Measurements from ENCODE around the gene RNU1-1.
"Not testable (repeated sequence)": the region's sequence is repeated elsewhere in the genome, so short reads cannot be mapped to it uniquely, and the experiment has no call there.

DNA sequence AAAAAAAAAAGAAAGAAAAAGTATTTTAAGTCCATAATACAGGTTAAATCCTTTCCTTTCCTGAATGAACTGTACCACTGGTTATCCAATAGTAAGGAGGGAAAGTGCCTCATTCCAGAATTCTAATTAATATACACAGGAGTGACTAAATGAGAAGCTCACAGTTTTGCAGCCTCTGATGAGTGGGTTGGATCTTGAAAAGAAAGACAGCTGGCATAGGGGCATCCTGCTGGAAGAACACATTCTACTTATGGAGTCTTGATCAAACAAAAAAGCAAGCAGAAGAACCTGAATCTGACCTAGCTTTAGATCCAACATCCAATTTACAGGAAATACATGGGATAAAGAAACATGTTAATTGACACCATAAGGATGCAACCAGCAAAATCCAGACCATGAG lies 27.1 kb downstream of the RNU1-1 start:
- TF ChIP-seq, protein P1, sequence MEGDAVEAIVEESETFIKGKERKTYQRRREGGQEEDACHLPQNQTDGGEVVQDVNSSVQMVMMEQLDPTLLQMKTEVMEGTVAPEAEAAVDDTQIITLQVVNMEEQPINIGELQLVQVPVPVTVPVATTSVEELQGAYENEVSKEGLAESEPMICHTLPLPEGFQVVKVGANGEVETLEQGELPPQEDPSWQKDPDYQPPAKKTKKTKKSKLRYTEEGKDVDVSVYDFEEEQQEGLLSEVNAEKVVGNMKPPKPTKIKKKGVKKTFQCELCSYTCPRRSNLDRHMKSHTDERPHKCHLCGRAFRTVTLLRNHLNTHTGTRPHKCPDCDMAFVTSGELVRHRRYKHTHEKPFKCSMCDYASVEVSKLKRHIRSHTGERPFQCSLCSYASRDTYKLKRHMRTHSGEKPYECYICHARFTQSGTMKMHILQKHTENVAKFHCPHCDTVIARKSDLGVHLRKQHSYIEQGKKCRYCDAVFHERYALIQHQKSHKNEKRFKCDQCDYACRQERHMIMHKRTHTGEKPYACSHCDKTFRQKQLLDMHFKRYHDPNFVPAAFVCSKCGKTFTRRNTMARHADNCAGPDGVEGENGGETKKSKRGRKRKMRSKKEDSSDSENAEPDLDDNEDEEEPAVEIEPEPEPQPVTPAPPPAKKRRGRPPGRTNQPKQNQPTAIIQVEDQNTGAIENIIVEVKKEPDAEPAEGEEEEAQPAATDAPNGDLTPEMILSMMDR (IDR thresholded peaks at IDR 0.05) = not testable (repeated sequence)
- not testable (repeated sequence) for TF ChIP-seq ZFX (IDR thresholded peaks at IDR 0.05; ENCODE audit: borderline replicate concordance)

All from 22Rv1 (cell line).